ENCODE data around the gene USP33. TPM values are rescaled to one million over a fixed set of nuclear protein-coding genes. Genes with fewer than 3 reads are reported as not detected.
"Not testable (repeated sequence)": the region's sequence is repeated elsewhere in the genome, so short reads cannot be mapped to it uniquely, and the experiment has no call there.

USP33 gene
- total RNA-seq, 1 donor from 2014 or later, result 26.3 TPM

GRCh38 chr1:77674807-77675206 lies 84.8 kb downstream of the USP33 start:
- DNase-seq (ENCODE audit: low spot score); intact Hi-C loops (cut with DNase I): not testable (repeated sequence)

GRCh38 chr1:77673716-77674355 lies 85.8 kb downstream of the USP33 start:
- no peak for DNase-seq (ENCODE audit: low spot score)
- intact Hi-C loops (cut with DNase I), result no loop called here

DNA sequence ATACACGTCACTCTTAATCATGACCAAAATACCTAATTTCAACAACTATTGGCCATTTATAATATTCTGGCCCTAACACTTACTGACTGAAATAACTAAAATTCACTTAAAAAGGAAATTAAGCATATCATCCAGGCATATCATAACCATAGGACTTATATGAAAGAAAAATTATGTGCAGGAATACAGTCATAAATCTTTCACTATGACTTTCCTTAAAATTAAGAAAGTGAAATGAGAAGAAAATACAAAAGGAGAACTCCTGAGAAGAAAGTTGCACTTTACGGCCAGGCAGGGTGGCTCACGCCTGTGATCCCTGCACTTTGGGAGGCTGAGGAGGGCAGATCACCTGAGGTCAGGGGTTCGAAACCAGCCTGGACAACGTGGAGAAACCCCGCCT lies 86.6 kb downstream of the USP33 start:
- DNase-seq (ENCODE audit: low spot score), result no peak
- intact Hi-C loops (cut with DNase I), result no loop called here

- intact Hi-C loops (cut with DNase I), result no loop called here
- no peak for DNase-seq (ENCODE audit: low spot score)
Observed at GRCh38 chr1:77672374-77672773, 87.3 kb downstream of the USP33 start.

GRCh38 chr1:77671836-77672235 lies 87.8 kb downstream of the USP33 start:
- intact Hi-C loops (cut with DNase I), result no loop called here
- DNase-seq (ENCODE audit: low spot score), result no peak

GRCh38 chr1:77670330-77670729 lies 89.3 kb downstream of the USP33 start:
- intact Hi-C loops (cut with DNase I), result no loop called here
- DNase-seq (ENCODE audit: low spot score), result no peak

DNA sequence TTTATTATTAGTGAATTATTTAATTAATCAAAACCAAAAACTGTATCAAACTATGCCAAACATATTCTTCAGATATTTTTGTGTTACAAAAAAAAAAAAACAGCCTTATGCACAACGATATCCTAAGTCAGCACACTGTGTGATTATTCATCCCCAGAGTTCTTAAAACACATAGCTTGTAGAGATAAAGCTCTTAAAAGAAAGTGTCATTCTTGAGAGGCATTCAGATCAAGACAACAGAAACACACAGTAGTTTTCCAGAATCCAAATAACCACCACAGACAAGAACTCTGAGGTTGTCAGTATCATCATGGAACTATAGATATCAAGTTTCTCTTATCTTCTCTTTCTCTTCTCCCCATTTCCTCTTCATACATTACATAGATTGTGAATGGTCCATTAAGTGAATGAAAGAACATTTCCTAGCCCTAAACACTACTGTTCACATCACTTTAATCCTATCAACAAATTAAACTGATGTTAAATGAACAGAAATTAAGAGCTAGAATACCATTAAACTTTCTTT lies 90.7 kb downstream of the USP33 start:
- intact Hi-C loops (cut with DNase I), result no loop called here
- no peak for DNase-seq (ENCODE audit: low spot score)

GRCh38 chr1:77664939-77665516 lies 94.6 kb downstream of the USP33 start:
- intact Hi-C loops (cut with DNase I), result no loop called here
- no peak for DNase-seq (ENCODE audit: low spot score)

GRCh38 chr1:77661696-77662095 lies 98.0 kb downstream of the USP33 start:
- no peak for DNase-seq (ENCODE audit: low spot score)
- intact Hi-C loops (cut with DNase I), result no loop called here

DNA sequence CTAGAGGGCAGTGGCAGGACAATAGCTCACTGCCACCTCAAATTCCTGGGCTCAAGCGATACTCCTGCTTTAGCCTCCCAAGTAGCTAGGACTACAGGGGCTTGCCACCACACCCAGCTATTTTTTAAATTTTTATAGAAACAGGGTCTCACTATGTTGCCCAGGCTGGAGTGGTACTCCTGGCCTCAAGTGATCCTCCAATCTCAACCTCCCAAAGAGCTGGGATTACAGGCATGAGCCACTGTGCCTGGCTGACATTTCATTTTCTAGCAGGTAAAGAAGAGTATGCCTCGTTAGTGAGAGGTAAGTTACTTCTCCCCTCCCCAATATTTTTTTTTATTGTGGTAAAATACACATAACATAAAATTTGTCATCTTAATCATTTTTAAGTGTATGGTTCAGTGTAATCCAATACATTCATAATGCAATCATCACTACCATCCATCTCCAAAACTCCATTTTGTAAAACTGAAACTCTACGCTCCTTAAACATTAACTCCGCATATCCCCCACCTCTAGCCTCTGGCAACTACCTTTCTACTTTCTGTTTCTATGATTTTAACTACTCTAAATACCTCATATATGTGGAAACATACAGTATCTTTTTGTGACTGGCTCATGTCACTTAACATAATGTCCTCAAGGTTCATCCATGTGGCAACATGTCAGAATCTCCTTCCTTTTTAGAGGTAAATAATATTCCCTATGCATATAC lies 99.6 kb downstream of the USP33 start:
- DNase-seq (ENCODE audit: low spot score), result no peak
- intact Hi-C loops (cut with DNase I), result no loop called here

DNA sequence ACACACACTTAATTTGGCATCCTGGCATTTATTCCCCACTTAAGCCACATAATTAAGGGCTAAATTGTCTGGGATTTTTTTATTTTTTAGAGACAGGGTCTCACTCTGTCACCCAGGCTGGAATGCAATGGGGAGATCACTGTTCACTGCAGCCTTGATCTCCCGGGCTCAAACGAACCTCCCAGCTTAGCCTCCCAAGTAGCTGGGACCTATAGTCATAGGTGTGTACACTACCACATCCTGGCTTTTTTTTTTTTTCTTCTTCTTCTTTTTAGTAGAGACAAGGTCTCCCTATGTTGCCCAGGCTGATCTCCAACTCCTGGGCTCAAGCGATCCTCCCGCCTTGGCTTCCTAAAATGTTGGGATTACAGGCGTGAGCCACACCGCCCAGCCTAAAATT lies 101.4 kb downstream of the USP33 start:
- DNase-seq (ENCODE audit: low spot score), result no peak
- intact Hi-C loops (cut with DNase I), result no loop called here

DNA sequence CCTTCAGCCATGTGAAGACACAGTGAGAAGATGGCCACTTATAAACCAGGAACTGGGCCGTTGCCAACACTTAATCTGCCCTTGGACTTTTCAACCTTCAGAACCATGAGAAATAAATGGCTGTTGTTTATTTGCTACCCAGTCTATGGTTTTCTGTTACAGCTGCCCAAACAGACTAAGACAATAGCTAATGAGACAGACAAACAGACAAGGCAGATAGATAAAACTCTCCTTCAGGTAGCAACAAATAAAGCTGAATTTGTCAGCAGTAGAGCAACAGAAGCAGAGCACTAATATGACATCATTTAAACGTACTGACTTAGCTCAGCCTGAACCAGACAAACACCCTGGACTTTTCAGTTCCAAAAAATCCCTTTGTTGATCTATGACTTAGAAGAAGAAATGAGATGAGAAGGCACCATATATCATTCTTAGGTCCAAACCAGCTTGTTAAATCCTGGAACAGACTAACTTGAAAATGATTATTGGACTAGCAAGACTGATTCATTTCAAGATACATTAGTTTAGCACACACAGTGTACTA lies 104.1 kb downstream of the USP33 start:
- no peak for DNase-seq (ENCODE audit: low spot score)
- intact Hi-C loops (cut with DNase I), result no loop called here

GRCh38 chr1:77652970-77653516 lies 106.6 kb downstream of the USP33 start:
- DNase-seq (ENCODE audit: low spot score), result no peak
- intact Hi-C loops (cut with DNase I), result no loop called here

GRCh38 chr1:77652268-77652667 lies 107.4 kb downstream of the USP33 start:
- intact Hi-C loops (cut with DNase I), result no loop called here
- no peak for DNase-seq (ENCODE audit: low spot score)

DNA sequence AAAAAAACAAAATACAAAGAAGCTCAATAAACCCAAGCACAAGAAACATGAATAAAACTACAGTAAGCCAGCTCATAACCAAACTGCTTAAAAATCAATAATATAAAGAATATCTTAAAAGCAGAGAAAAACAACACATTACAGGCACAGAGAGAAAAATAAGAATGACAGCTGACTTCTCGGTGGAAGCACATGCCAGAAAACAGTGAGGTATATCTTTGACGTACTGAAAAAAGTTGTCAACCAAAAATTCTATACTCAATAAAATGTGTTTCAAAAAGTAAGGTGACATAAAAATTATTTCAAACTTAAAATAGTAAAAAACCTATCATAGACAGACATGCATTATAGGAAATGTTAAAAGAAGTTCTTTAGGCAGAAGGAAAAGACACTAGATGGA lies 110.5 kb downstream of the USP33 start:
- intact Hi-C loops (cut with DNase I), result no loop called here
- no peak for DNase-seq (ENCODE audit: low spot score)

GRCh38 chr1:77646224-77646623 lies 113.4 kb downstream of the USP33 start:
- intact Hi-C loops (cut with DNase I); DNase-seq (ENCODE audit: low spot score): not testable (repeated sequence)
